ENCODE data around the gene CRIM1. TPM values are rescaled to one million over a fixed set of nuclear protein-coding genes. Genes with fewer than 3 reads are reported as not detected.

The CRIM1 gene
- total and polyA plus RNA-seq, 2 donors (not counting 1 experiment from before 2014, with no cell fraction given): 364 to 661 TPM

GRCh38 chr2:36464006-36464721 is 108.6 kb downstream of the CRIM1 start:
- H2AFZ ChIP-seq (ENCODE audit: low read length): no peak overlapping the region
- H3K9ac ChIP-seq (ENCODE audit: insufficient read depth, low read length): no peak overlapping the region
- H3K4me3 ChIP-seq (replicated peaks in 1 of 4; ENCODE audit: control extremely low read depth in 1 of 4, insufficient read depth in 1 of 4, low read depth in 3 of 4, low read length in 4 of 4): no peak overlapping the region
- no peaks in the 10 kb centered on the region for H3K9me3 ChIP-seq (ENCODE audit: control insufficient read depth, insufficient read depth, low read depth, low read length)
- DNase-seq (ENCODE audit: low read depth in 2 of 2): no peak
- H3K4me1 ChIP-seq (ENCODE audit: control insufficient read depth, extremely low read depth, insufficient read depth, low read length): peaks cover 32% of the 10 kb centered on the region
- no peaks in the 10 kb centered on the region for H4K20me1 ChIP-seq (ENCODE audit: control insufficient read depth, extremely low read depth, insufficient read depth, low read length)
- H3K27me3 ChIP-seq (ENCODE audit: control insufficient read depth, insufficient read depth, low read length): no peaks in the 10 kb centered on the region
- no peak overlapping the region for H3K4me2 ChIP-seq (ENCODE audit: extremely low read depth, insufficient read depth, low read length)
- peaks cover 60% of the 10 kb centered on the region for H3K79me2 ChIP-seq (ENCODE audit: control insufficient read depth, insufficient read depth, low read length)
- H3K36me3 ChIP-seq (ENCODE audit: control insufficient read depth, insufficient read depth, low read length): peaks cover 14% of the 10 kb centered on the region
- no peak for TF ChIP-seq EZH2 (IDR thresholded peaks at IDR 0.05; ENCODE audit: low read length, missing control alignments)
- TF ChIP-seq CTCF (conservative IDR thresholded peaks at IDR 0.05 in 1 of 2, IDR thresholded peaks at IDR 0.05 in 1 of 2; ENCODE audit: low read depth in 1 of 2, low read length in 2 of 2): no peak
- H3K27ac ChIP-seq (ENCODE audit: insufficient read depth, low read length): peak overlapping the region; percentile 27

- no peak for DNase-seq (ENCODE audit: low read depth in 2 of 2)
- H3K4me1 ChIP-seq (ENCODE audit: control insufficient read depth, extremely low read depth, insufficient read depth, low read length): peaks cover 14% of the 10 kb centered on the region
- H3K36me3 ChIP-seq (ENCODE audit: control insufficient read depth, insufficient read depth, low read length): peaks cover 13% of the 10 kb centered on the region
- H3K9ac ChIP-seq (ENCODE audit: insufficient read depth, low read length): no peak overlapping the region
- no peaks in the 10 kb centered on the region for H4K20me1 ChIP-seq (ENCODE audit: control insufficient read depth, extremely low read depth, insufficient read depth, low read length)
- no peak overlapping the region for H3K4me2 ChIP-seq (ENCODE audit: extremely low read depth, insufficient read depth, low read length)
- no peak overlapping the region for H3K4me3 ChIP-seq (replicated peaks in 1 of 4; ENCODE audit: control extremely low read depth in 1 of 4, insufficient read depth in 1 of 4, low read depth in 3 of 4, low read length in 4 of 4)
- no peaks in the 10 kb centered on the region for H3K9me3 ChIP-seq (ENCODE audit: control insufficient read depth, insufficient read depth, low read depth, low read length)
- H2AFZ ChIP-seq (ENCODE audit: low read length): no peak overlapping the region
- no peaks in the 10 kb centered on the region for H3K27me3 ChIP-seq (ENCODE audit: control insufficient read depth, insufficient read depth, low read length)
- peaks cover 45% of the 10 kb centered on the region for H3K79me2 ChIP-seq (ENCODE audit: control insufficient read depth, insufficient read depth, low read length)
- no peak for TF ChIP-seq EZH2 (IDR thresholded peaks at IDR 0.05; ENCODE audit: low read length, missing control alignments)
- TF ChIP-seq CTCF (conservative IDR thresholded peaks at IDR 0.05 in 1 of 2, IDR thresholded peaks at IDR 0.05 in 1 of 2; ENCODE audit: low read depth in 1 of 2, low read length in 2 of 2): no peak
- H3K27ac ChIP-seq (ENCODE audit: insufficient read depth, low read length): no peak overlapping the region
Measured at GRCh38 chr2:36466135-36466534, 110.6 kb downstream of the CRIM1 start.

GRCh38 chr2:36468463-36469105 is 113.0 kb downstream of the CRIM1 start:
- H2AFZ ChIP-seq (ENCODE audit: low read length): no peak overlapping the region
- no peaks in the 10 kb centered on the region for H3K27me3 ChIP-seq (ENCODE audit: control insufficient read depth, insufficient read depth, low read length)
- H3K27ac ChIP-seq (ENCODE audit: insufficient read depth, low read length): no peak overlapping the region
- no peaks in the 10 kb centered on the region for H3K9me3 ChIP-seq (ENCODE audit: control insufficient read depth, insufficient read depth, low read depth, low read length)
- H4K20me1 ChIP-seq (ENCODE audit: control insufficient read depth, extremely low read depth, insufficient read depth, low read length): no peaks in the 10 kb centered on the region
- no peak overlapping the region for H3K9ac ChIP-seq (ENCODE audit: insufficient read depth, low read length)
- H3K36me3 ChIP-seq (ENCODE audit: control insufficient read depth, insufficient read depth, low read length): peaks cover 13% of the 10 kb centered on the region
- DNase-seq (ENCODE audit: low read depth in 2 of 2): peak; percentile 83 to 92
- no peak for TF ChIP-seq EZH2 (IDR thresholded peaks at IDR 0.05; ENCODE audit: low read length, missing control alignments)
- no peak for TF ChIP-seq CTCF (conservative IDR thresholded peaks at IDR 0.05 in 1 of 2, IDR thresholded peaks at IDR 0.05 in 1 of 2; ENCODE audit: low read depth in 1 of 2, low read length in 2 of 2)
- no peak overlapping the region for H3K4me2 ChIP-seq (ENCODE audit: extremely low read depth, insufficient read depth, low read length)
- peaks cover 4% of the 10 kb centered on the region for H3K4me1 ChIP-seq (ENCODE audit: control insufficient read depth, extremely low read depth, insufficient read depth, low read length)
- peaks cover 34% of the 10 kb centered on the region for H3K79me2 ChIP-seq (ENCODE audit: control insufficient read depth, insufficient read depth, low read length)
- H3K4me3 ChIP-seq (replicated peaks in 1 of 4; ENCODE audit: control extremely low read depth in 1 of 4, insufficient read depth in 1 of 4, low read depth in 3 of 4, low read length in 4 of 4): no peak overlapping the region

Measured in fibroblast of lung (primary cell).